GM15510 (cell line): ENCODE measurements around the gene PDE4D.

ENCODE experiments used
- POLR2A ChIP-seq: IDR thresholded peaks from 3 replicates; pipeline ENCODE4 v1.6.1; 2011; ENCODE audit warnings: borderline replicate concordance; ENCODE audit not compliant: insufficient read length; ENCODE audit errors: extremely low read depth

The PDE4D gene

GRCh38 chr5:59600998-59601397, 292.5 kb downstream of the PDE4D start:
- no peak for TF ChIP-seq POLR2A

GRCh38 chr5:59600153-59600552, 293.4 kb downstream of the PDE4D start:
- no peak for TF ChIP-seq POLR2A

DNA sequence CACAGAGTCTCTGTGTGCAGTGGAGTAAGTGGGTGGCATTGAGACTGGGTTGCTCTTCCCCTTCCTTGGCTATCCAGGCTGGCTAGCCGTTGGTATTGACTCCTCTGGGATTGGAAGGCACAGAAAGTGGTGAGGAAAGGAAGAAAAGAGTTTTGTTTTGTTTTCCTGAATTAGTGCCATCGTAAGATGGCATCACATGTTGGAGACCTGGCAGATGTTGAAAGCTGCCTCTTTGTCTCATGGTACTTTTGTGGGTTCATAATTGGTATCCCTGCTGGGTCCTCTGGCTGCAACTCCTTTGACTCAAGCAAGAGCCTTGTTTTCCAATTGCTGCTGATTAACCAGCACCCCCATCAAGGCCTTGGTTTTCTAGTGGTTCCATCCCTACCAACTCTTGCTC, 293.8 kb downstream of the PDE4D start:
- no peak for TF ChIP-seq POLR2A

- TF ChIP-seq POLR2A = no peak
These were observed 295.0 kb downstream of the PDE4D start for GRCh38 chr5:59598547-59598874.

- TF ChIP-seq POLR2A = no peak
These were observed 295.6 kb downstream of the PDE4D start for GRCh38 chr5:59597690-59598546.

DNA sequence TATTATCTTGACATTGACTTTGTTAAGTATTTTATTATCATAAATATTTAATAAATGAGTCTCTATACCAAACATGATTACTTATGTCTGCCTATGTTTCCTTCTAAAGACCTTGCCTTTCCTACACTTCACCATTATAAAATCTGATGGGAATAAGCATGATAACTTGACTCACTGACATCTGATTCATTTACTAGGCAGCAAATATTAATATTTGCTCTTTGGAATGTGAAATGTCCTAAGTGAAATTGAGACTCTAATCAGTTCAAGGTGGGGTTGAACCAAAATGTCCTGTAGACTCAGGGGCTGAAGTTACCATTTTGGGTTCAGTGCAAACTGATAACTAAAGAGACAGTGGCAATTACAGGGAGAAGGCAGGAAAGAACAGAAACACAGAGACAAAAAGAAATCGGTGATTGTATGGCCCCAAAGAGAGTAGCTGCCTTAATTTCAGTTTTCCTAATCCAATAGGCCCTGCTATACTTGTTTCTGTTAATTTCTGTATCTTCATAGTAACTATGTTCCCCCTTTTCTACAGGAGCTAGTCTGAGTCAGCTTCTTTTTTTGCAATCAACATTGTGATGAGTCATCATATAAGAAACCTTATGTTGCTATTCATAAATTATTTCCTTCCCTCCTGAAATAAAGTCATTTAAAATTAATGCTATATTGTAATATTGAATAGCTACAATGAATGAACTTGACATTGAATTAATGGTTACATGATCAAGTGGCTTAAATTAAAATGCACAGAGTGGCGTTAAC, 296.8 kb downstream of the PDE4D start:
- no peak for TF ChIP-seq POLR2A

DNA sequence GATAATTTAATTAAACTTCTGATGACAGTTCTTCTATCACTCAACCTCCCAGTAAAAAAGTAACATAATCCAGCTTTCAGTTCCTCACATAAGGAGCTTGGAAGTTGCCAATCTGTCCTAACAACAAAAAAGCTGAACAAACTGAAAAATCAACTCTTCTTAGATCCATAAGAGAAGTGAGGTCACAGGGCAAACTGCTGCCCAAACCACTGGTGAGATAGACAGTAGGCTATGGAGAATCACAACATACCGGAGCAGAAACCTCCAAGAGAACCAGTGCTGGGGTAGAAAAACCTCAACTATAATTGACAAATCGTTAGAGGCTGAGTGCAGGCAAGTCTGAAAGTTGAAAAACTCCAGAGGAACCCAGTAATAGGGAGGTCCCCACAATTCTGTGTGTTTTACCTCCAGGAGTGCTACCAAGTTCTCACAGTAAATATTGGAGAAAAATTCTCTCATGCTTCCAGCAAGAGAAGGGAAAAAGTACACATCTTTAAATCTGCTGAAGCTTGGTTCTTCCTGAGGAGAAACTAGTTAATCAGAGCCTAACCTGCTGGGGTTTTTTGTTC, 300.0 kb downstream of the PDE4D start:
- no peak for TF ChIP-seq POLR2A

DNA sequence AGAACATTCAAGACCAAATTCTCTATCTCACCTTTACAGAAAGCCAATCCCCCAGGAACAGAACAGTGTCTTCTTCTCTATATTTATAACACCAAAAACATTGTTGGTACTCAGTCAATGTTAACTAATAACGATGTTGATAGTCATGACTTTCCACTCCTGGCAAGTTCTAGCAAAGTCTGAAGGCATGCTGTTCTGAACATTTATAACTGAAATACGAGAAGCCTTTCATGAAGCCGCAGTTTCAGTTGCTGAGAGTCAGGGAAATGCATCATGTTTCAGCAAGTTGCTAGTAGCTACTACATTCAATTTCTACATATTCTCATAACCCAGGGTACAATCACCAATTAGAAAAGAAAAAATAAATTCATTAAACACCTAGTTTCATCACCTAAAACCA, 301.4 kb downstream of the PDE4D start:
- TF ChIP-seq POLR2A = no peak

DNA sequence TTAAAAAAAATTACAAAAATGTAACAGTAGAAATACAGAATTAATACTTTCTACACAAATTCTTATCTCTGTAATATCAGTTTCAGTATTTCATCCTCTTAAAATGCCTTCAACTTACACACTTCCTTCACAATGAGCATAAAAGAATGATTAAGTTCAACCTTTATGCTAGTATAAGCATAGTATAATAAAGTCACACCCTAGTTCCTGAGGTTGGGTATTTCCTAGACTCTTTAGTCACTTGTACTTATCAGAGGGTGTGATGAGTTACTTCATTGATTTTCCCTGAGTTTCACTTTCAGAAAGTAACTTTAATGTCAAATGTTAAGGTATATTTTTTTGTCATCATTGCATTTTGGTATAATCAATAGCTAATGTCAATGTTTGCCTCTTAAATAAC, 302.4 kb downstream of the PDE4D start:
- TF ChIP-seq POLR2A = no peak

DNA sequence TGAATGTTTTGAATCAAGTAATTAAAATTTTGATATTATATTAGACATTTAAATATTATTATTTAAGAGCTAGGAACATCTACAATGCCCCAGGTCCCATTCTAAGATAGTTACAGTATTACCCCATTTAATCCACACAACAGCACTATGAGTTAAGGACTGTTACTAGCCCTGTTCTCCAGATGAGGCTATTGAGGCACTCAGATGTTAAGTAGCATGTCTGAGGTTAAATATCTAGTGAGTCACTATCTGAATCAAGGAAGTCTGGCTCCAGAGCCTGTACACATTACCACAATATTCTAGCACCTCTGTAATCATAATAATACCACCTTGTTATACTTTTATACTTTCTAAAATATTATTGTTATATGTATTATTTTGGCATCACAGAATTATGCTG, 304.6 kb downstream of the PDE4D start:
- no peak for TF ChIP-seq POLR2A

DNA sequence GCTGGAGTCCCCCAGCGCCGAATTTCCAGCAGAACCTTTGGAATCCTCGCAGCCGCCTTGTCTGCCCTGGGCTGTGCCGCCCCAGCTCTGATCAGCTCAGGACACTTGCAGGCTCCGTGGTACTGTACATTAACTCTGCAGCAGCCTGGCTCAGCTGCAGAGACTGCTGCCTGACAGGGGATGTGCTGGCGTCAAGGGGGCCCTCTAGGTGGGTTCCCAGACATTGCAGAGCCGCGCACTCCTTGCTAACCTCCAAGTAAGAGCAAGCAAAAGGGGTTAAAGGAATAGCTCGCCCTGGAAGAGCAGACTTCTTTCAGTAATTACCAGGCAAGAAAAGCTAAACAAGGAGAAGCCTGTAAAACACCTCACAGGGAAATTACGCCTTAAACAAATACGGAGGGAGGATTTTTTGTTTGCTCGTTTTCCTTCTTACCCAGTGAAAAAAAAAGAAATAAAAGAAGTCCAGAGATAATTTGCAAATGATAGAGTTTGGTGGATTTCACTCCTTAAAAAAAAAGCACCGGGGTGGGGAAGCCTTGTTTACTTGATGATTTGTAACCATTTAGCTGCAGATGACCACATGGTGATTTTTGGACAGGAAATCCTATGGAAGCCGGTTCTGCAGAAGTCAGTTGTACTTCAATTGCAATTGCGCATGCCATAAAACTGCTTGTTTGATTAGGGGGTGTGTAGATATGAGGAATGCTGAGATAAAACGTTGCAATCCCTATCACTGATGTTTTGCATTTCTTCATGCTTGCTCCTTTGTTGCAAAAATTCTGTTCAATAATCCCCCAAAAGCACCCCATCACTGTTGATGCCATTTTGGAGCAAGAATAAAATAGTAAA, 305.8 kb downstream of the PDE4D start:
- no peak for TF ChIP-seq POLR2A

GRCh38 chr5:59586841-59587240, 306.7 kb downstream of the PDE4D start:
- TF ChIP-seq POLR2A = no peak

DNA sequence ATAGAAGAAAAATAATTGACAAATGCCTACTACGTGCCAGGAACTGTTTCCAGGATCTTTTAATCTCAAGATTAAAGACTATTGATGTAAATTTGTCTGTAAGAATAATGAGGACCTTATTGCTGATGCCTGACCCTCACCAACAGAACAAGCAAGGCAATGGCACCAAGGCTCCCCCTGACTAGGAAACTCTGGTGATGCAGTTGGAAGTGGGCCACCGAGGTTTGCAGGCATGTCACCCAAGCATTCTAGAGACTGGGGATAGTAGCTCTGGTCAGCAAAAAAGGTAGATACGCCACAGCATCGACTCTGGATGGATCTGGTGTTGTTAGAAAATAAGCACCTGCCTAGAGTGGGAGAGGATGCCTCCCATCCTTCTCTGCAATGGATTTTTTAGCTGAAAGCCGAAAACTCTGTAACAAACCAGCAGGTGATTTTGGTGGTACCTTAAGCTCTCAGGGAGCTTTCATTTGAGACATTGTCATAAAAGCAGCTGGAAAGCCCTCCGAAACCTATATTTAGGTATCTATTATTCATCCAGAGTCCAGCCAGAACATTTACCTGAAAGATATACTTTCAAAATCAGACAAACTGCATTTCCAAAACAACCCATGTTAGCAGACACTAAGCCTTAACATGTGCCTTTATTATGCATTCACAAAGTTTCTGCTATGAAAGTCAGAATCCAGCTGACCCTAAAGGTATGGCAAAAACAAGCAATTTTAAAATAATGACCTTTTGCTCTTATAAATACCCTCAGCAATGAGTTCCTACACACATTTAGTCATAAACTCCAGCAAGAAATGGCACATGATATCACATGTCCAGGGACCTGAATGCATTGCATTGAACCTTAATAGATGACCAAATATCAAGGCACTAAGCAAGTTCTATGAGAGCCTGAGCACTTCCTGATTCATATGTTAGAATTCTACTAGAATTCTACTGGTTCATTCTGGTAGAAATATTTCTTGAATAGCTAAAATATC, 308.4 kb downstream of the PDE4D start:
- no peak for TF ChIP-seq POLR2A
